GM12878 (cell line): ENCODE data around the gene FAM50A. TPM values are rescaled to one million over a fixed set of nuclear protein-coding genes. Genes with fewer than 3 reads are reported as not detected.

Source experiments
- ATAC-seq: fragments of 200-7000 bp; cut with Tn5 transposase; 3 replicates; pipeline ENCODE4 v1.9.1; 2020; ENCODE audit warnings: mild to moderate bottlenecking, moderate library complexity
- BruUV-seq: library from RNA; stranded (reverse); fragments of 400-500 nt; replicated peaks from 2 replicates; lab custom pipeline; 2021; lab: Mats Ljungman, UMichigan
- CTCF ChIA-PET: fragments of 300-600 bp; sonication (Branson Sonifier 250); formaldehyde crosslinking; extraction: SDS; loops from one replicate; lab custom pipeline; 2021; ENCODE audit warnings: inconsistent platforms; lab: Yijun Ruan, JAX
- POLR2A ChIA-PET: fragments of 350-600 bp; formaldehyde crosslinking; extraction: SDS; loops from one replicate; lab custom pipeline; 2021; ENCODE audit warnings: inconsistent platforms; lab: Charles Lee
- RAD21 ChIA-PET: fragments of 300-600 bp; sonication (Branson Sonifier 250); formaldehyde crosslinking; loops from one replicate; lab custom pipeline; 2023; ENCODE audit warnings: antibody characterized with exemption; ENCODE audit not compliant: unreplicated experiment; lab: Charles Lee
- SMC1A ChIA-PET: fragments of 300-600 bp; sonication (Branson Sonifier 250); formaldehyde crosslinking; loops from one replicate; lab custom pipeline; 2023; ENCODE audit not compliant: unreplicated experiment, uncharacterized antibody; lab: Charles Lee
- DNase-seq: peaks from one replicate; pipeline ENCODE4 v3.0.0-alpha.2; 2011; ENCODE audit warnings: low read depth, low spot score
- FAIRE-seq: peaks from 3 replicates; lab custom pipeline; 2011; peaks lifted over from hg19 to GRCh38; lab: Jason Lieb, UNC
- H2AFZ ChIP-seq: 2 replicates; pipeline ENCODE4 v1.6.0; 2011; ENCODE audit warnings: low read depth, low read length, control low read depth; ENCODE audit not compliant: control insufficient read depth
- H3K27ac ChIP-seq: 2 replicates; pipeline ENCODE4 v1.5.1; 2011; ENCODE audit warnings: control low read depth; ENCODE audit not compliant: control insufficient read depth, insufficient read depth
- H3K27me3 ChIP-seq, 2 experiments: replicated peaks in 1 of 2; 2 replicates each; pipeline versions ENCODE4 v1.6.0 to v1.6.1; 2011; ENCODE audit warnings: low read length in 1 of 2; ENCODE audit not compliant: control insufficient read depth in 2 of 2, insufficient read depth in 2 of 2
- H3K36me3 ChIP-seq, 2 experiments: 2 replicates each; pipeline ENCODE4 v1.5.1; 2011; ENCODE audit warnings: low read length in 1 of 2; ENCODE audit not compliant: control insufficient read depth in 2 of 2, insufficient read depth in 2 of 2
- H3K4me1 ChIP-seq: 2 replicates; pipeline ENCODE4 v1.6.1; 2011; ENCODE audit warnings: mild to moderate bottlenecking, low read length, moderate library complexity, mixed read lengths; ENCODE audit not compliant: control insufficient read depth, insufficient read depth
- H3K4me2 ChIP-seq: 2 replicates; pipeline ENCODE4 v1.6.0; 2011; ENCODE audit warnings: control low read depth; ENCODE audit not compliant: control insufficient read depth, insufficient read depth
- H3K4me3 ChIP-seq: fragments of 200-600 bp; sonication (generic); 2 replicates; pipeline ENCODE4 v1.5.1; 2016
- H3K79me2 ChIP-seq: 2 replicates; pipeline ENCODE4 v1.6.0; 2011; ENCODE audit warnings: low read length; ENCODE audit not compliant: control insufficient read depth, insufficient read depth
- H3K9ac ChIP-seq: 2 replicates; pipeline ENCODE4 v1.8.0; 2011; ENCODE audit warnings: low read length, control low read depth, mixed read lengths; ENCODE audit not compliant: control insufficient read depth, insufficient read depth
- H3K9me3 ChIP-seq: replicated peaks from 3 replicates; pipeline ENCODE4 v1.5.1; 2011; ENCODE audit warnings: mild to moderate bottlenecking, low read length; ENCODE audit not compliant: control insufficient read depth, insufficient read depth
- H4K20me1 ChIP-seq: 2 replicates; pipeline ENCODE4 v1.6.0; 2011; ENCODE audit not compliant: control insufficient read depth, insufficient read depth
- BCL11A ChIP-seq: IDR thresholded peaks from 2 replicates; pipeline ENCODE4 v1.6.1; 2011; ENCODE audit warnings: low read depth, low read length
- BHLHE40 ChIP-seq, 2 experiments: fragments of 450-650 bp in 1 of 2; IDR thresholded peaks; 2 replicates each; pipeline ENCODE4 v1.6.1; 2011 to 2017; ENCODE audit warnings: low read depth in 2 of 2, borderline replicate concordance in 1 of 2, improper control_type of control experiment in 1 of 2, low read length in 1 of 2, mild to moderate bottlenecking in 1 of 2
- CBFB ChIP-seq: IDR thresholded peaks from 2 replicates; pipeline ENCODE4 v1.6.1; 2016; ENCODE audit warnings: antibody characterized with exemption, low read depth
- KLF5 ChIP-seq: fragments of 450-650 bp; IDR thresholded peaks from 2 replicates; pipeline ENCODE4 v1.6.1; 2014; ENCODE audit warnings: mild to moderate bottlenecking; ENCODE audit not compliant: partially characterized antibody
- MEF2A ChIP-seq: IDR thresholded peaks from 2 replicates; pipeline ENCODE4 v1.6.1; 2011; ENCODE audit warnings: low read depth, mild to moderate bottlenecking, low read length, moderate library complexity; ENCODE audit not compliant: insufficient read depth
- PAX5 ChIP-seq: IDR thresholded peaks from 2 replicates; pipeline ENCODE4 v1.6.1; 2011; ENCODE audit warnings: low read depth, low read length, borderline replicate concordance
- POU2F2 ChIP-seq: IDR thresholded peaks from 3 replicates; pipeline ENCODE4 v1.6.1; 2011; ENCODE audit warnings: low read depth, mild to moderate bottlenecking, low read length, borderline replicate concordance
- SMC3 ChIP-seq: IDR thresholded peaks from 2 replicates; pipeline ENCODE4 v1.6.1; 2011; ENCODE audit warnings: low read length, improper control_type of control experiment, borderline replicate concordance
- SREBF1 ChIP-seq: IDR thresholded peaks from 2 replicates; pipeline ENCODE4 v1.6.1; 2012; ENCODE audit warnings: mild to moderate bottlenecking, low read length
- SUPT20H ChIP-seq: IDR thresholded peaks from 2 replicates; pipeline ENCODE4 v1.6.1; 2011; ENCODE audit warnings: low read depth, mild to moderate bottlenecking, low read length, moderate library complexity, borderline replicate concordance; ENCODE audit not compliant: control insufficient read depth
- WGBS: methylation state at CpG from one replicate; pipeline ENCODE4 v1.1.6; 2016; ENCODE audit warnings: low lambda C conversion rate; ENCODE audit not compliant: insufficient replicate concordance, insufficient coverage; ENCODE audit errors: missing lambda C conversion rate; 5-methylcytosine and 5-hydroxymethylcytosine counted together
- in situ Hi-C: fragments of 300-500 bp; cut with MboI; formaldehyde crosslinking; loops from 9 replicates; pipeline ENCODE4 v1.14.3; 2018; ENCODE audit warnings: mixed read lengths
- intact Hi-C: fragments of 100-400 bp; cut with micrococcal nuclease; formaldehyde crosslinking; loops from one replicate; pipeline ENCODE4 v1.14.2; 2022; ENCODE audit not compliant: unreplicated experiment
- polyA plus RNA-seq, 11 experiments: library from polyadenylated mRNA; depleted of rRNA in 4 of 11; unstranded in 6 of 11; stranded (reverse) in 5 of 11; fragments of >200 nt; fragmentation: Nextera tagmentation in 4 of 11; fragmentation: Illumina TruSeq in 1 of 11; extraction: Ambion mirVana in 4 of 11; extraction: Trizol in 1 of 11; gene quantifications; 1 replicate in 1 of 11; 2 replicates in 10 of 11; pipeline versions ENCODE4 v1.2.1 to v1.2.3, GENCODE V29; 2011 to 2016; ENCODE audit warnings: inconsistent platforms in 2 of 11, missing spikeins in 2 of 11, low read depth in 1 of 11
- total RNA-seq, 4 experiments: library from RNA; depleted of rRNA in 3 of 4; stranded (reverse); fragments of >200 nt in 3 of 4; fragmentation: Illumina TruSeq in 1 of 4; extraction: Trizol in 1 of 4; gene quantifications; 2 replicates each; pipeline versions ENCODE4 v1.2.1 to v1.2.3, GENCODE V29; 2013 to 2021
- TF ChIP-seq, protein P1 (sequence below): IDR thresholded peaks from 2 replicates; pipeline ENCODE4 v1.6.1; 2012; ENCODE audit warnings: mild to moderate bottlenecking, low read depth, low read length
- TF ChIP-seq, protein P2 (sequence below): fragments of 450-650 bp; IDR thresholded peaks from 2 replicates; pipeline ENCODE4 v1.6.1; 2016; ENCODE audit warnings: mild to moderate bottlenecking, moderate library complexity, borderline replicate concordance
- TF ChIP-seq, protein P3 (sequence below): fragments of 450-650 bp; IDR thresholded peaks from 2 replicates; pipeline ENCODE4 v1.6.1; 2017; ENCODE audit warnings: antibody characterized with exemption, mild to moderate bottlenecking, moderate library complexity

FAM50A gene
- total and polyA plus RNA-seq, 10 of the 15 experiments (the other 5 are each of a cell fraction or from before 2014, with no cell fraction given), result 4.2 to 46.7 (median 34.6) TPM

DNA sequence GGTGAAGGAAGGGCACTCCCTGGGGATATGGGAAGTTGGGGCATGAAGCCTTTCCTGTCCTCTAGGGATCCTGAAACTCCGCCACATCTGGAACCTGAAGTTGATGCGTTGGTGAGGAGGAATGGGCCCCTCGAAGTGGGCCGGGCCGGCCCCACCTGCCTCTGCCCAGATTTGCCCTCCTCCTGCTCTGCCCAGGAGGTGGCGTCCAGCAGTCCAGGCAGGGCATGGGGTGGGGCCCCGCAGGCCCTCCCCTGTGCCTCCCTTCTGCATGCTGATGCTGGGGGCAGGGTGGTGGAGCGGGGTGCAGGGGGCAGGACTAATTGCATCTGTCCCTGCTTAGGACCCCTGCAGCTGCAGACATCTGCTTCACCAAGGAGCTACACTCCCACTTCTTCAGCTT, 30.8 kb upstream of the FAM50A start:
- ChIA-PET POLR2A (interaction anchor here (3.5 to 4.6 kb wide), 2 partner anchors 13 to 15 kb away, joined by 22 to 32 read pairs; partner anchors contain the start of gene ATP6AP1), CTCF (interaction anchor here (0.9 kb wide), 2 partner anchors 8 to 40 kb away, joined by 3 to 4 read pairs; no protein-coding TSS in a partner anchor), SMC1A (no interaction called here), RAD21 (interaction anchor here (1.6 to 2.1 kb wide), 3 partner anchors 14 to 78 kb away, joined by 5 to 9 read pairs (median 5); partner anchors contain the start of gene SLC10A3)
- Histone ChIP-seq H3K4me3 (no peak overlapping the region), H3K27me3 (no peaks in the 10 kb centered on the region), H3K27ac (peak overlapping the region; percentile 86; the same call in 1 of the 2 replicates), H3K36me3 (no peaks in the 10 kb centered on the region), H3K79me2 (peaks cover 7% of the 10 kb centered on the region), H3K4me2 (0 out of 2 replicates have a peak overlapping the region, but pooled peaks have one; percentile 77), H3K4me1 (no peaks in the 10 kb centered on the region), H2AFZ (no peak overlapping the region), H4K20me1 (no peaks in the 10 kb centered on the region), H3K9me3 (no peaks in the 10 kb centered on the region; the same call in 2 of the 3 replicates), H3K9ac (no peak overlapping the region)
- DNase-seq (no peak), ATAC-seq (no peak), FAIRE-seq (no peak)
- in situ Hi-C loops (no loop called here), intact Hi-C loops (no loop called here)
- WGBS, result 45% methylated on average over 8 of the region's 8 CpGs
- BruUV-seq, result TSS peak; percentile 48
- TF ChIP-seq, protein P1, sequence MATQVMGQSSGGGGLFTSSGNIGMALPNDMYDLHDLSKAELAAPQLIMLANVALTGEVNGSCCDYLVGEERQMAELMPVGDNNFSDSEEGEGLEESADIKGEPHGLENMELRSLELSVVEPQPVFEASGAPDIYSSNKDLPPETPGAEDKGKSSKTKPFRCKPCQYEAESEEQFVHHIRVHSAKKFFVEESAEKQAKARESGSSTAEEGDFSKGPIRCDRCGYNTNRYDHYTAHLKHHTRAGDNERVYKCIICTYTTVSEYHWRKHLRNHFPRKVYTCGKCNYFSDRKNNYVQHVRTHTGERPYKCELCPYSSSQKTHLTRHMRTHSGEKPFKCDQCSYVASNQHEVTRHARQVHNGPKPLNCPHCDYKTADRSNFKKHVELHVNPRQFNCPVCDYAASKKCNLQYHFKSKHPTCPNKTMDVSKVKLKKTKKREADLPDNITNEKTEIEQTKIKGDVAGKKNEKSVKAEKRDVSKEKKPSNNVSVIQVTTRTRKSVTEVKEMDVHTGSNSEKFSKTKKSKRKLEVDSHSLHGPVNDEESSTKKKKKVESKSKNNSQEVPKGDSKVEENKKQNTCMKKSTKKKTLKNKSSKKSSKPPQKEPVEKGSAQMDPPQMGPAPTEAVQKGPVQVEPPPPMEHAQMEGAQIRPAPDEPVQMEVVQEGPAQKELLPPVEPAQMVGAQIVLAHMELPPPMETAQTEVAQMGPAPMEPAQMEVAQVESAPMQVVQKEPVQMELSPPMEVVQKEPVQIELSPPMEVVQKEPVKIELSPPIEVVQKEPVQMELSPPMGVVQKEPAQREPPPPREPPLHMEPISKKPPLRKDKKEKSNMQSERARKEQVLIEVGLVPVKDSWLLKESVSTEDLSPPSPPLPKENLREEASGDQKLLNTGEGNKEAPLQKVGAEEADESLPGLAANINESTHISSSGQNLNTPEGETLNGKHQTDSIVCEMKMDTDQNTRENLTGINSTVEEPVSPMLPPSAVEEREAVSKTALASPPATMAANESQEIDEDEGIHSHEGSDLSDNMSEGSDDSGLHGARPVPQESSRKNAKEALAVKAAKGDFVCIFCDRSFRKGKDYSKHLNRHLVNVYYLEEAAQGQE, result no peak
- no peak for TF ChIP-seq KLF5
- TF ChIP-seq MEF2A, result no peak
- no peak for TF ChIP-seq CBFB
- TF ChIP-seq, protein P2, sequence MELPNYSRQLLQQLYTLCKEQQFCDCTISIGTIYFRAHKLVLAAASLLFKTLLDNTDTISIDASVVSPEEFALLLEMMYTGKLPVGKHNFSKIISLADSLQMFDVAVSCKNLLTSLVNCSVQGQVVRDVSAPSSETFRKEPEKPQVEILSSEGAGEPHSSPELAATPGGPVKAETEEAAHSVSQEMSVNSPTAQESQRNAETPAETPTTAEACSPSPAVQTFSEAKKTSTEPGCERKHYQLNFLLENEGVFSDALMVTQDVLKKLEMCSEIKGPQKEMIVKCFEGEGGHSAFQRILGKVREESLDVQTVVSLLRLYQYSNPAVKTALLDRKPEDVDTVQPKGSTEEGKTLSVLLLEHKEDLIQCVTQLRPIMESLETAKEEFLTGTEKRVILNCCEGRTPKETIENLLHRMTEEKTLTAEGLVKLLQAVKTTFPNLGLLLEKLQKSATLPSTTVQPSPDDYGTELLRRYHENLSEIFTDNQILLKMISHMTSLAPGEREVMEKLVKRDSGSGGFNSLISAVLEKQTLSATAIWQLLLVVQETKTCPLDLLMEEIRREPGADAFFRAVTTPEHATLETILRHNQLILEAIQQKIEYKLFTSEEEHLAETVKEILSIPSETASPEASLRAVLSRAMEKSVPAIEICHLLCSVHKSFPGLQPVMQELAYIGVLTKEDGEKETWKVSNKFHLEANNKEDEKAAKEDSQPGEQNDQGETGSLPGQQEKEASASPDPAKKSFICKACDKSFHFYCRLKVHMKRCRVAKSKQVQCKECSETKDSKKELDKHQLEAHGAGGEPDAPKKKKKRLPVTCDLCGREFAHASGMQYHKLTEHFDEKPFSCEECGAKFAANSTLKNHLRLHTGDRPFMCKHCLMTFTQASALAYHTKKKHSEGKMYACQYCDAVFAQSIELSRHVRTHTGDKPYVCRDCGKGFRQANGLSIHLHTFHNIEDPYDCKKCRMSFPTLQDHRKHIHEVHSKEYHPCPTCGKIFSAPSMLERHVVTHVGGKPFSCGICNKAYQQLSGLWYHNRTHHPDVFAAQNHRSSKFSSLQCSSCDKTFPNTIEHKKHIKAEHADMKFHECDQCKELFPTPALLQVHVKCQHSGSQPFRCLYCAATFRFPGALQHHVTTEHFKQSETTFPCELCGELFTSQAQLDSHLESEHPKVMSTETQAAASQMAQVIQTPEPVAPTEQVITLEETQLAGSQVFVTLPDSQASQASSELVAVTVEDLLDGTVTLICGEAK, result no peak
- TF ChIP-seq SMC3, result no peak
- TF ChIP-seq POU2F2, result no peak
- TF ChIP-seq PAX5, result no peak
- no peak for TF ChIP-seq BCL11A
- no peak for TF ChIP-seq BHLHE40 (IDR thresholded peaks at IDR 0.05; ENCODE audit: borderline replicate concordance in 1 of 2, low read depth in 2 of 2, low read length in 1 of 2)
- no peak for TF ChIP-seq SUPT20H
- TF ChIP-seq, protein P3, sequence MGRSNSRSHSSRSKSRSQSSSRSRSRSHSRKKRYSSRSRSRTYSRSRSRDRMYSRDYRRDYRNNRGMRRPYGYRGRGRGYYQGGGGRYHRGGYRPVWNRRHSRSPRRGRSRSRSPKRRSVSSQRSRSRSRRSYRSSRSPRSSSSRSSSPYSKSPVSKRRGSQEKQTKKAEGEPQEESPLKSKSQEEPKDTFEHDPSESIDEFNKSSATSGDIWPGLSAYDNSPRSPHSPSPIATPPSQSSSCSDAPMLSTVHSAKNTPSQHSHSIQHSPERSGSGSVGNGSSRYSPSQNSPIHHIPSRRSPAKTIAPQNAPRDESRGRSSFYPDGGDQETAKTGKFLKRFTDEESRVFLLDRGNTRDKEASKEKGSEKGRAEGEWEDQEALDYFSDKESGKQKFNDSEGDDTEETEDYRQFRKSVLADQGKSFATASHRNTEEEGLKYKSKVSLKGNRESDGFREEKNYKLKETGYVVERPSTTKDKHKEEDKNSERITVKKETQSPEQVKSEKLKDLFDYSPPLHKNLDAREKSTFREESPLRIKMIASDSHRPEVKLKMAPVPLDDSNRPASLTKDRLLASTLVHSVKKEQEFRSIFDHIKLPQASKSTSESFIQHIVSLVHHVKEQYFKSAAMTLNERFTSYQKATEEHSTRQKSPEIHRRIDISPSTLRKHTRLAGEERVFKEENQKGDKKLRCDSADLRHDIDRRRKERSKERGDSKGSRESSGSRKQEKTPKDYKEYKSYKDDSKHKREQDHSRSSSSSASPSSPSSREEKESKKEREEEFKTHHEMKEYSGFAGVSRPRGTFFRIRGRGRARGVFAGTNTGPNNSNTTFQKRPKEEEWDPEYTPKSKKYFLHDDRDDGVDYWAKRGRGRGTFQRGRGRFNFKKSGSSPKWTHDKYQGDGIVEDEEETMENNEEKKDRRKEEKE, result no peak
- TF ChIP-seq SREBF1, result no peak
